NCI-H128 (cell line): ENCODE measurements around the gene SOCS1.

Experiments used
- DNase-seq: peaks from one replicate; lab custom pipeline; 2025; ENCODE audit not compliant: unreplicated experiment; lab: John Stamatoyannopoulos, UW

SOCS1 gene

DNA sequence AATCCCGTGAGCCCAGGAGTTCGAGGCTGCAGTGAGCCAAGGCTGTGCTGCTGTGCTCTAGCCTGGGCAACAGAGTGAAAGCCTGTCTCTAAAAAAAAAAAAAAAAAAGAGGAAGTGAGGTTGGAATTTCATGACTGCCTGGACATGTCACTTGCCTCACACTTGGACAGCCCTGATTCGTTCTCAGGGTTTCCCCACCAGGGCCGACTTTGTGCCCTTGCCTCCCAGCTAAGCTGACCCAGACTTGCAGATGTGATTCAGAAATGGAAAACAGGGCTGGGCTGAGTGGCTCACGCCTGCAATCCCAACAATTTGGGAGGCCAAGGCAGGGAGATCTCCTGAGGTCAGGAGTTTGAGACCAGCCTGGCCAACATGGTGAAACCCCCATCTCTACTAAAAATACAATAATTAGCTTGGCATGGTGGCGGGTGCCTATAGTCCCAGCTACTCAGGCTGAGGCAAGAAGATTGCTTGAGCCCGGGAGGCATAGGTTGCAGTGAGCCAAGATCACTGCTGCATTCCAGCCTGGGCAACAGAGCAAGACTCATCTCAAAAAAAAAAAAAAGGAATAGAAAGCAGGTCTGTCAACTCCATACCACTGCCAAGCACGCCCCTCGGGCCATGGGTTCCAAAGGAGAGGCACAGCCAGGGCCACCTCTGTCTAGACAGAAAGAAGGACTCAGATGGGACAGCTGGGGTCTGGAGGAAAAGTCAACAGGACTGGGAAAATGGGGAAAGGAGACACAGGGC lies 46.9 kb downstream of the SOCS1 start:
- no peak for DNase-seq

DNA sequence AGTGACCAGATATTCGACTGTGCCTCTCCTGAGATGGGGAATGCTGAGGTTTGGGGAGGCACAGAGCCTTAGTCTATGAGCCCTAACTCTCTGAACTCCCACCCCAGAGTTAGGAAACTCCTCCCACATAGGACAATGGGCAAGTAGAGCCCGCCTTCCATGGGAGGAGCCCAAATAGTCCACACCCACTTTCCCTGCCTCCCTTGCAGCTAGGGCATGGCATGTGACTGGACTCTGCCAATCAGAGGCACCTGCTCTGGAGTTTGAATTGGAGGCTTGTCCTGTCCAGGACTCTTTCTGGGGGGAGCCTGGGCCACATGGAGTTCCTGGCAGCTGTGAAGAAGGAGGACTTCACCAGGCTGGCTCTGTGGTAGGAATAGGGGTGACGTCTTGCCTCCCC lies 48.4 kb downstream of the SOCS1 start:
- no peak for DNase-seq

DNA sequence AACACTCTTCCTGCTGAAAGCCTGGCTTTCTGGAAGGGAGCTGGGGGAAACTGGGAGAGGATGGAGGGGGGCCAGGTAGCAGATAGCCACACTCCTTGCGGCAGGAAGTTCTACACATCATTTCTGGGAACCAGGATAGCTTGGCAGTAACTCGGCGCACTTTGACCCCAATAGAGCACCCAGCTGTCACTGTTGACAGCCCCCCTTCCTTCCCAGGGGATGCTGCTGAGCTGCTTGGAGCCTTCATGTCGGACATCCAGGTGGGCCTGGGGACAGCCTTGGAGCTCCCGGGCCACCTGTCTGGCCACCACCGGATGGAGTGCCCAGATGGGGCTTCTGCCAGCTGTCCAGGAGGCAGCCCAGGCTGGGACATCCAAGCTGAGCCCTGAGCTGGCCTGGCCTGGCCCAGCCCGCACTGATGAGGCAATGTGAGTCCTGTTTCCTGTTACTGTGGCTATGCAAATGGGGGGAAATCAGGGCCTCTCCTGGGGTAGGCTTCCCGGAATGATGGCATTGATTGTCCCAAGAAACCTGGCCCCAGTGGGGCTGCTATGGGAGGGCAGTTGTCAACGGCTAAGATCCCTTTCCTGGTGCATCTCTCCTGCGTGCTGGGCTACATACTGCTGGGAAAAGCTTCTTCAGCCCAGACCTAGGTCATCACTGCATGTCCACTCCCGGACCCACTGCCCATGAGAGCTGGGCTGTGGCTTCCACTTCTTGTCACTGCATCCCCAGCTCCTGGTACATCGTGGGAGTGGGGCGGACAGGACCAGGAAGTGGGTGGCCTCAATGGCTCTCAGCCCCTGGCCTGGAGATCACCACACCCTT lies 50.0 kb downstream of the SOCS1 start:
- DNase-seq: no peak

DNA sequence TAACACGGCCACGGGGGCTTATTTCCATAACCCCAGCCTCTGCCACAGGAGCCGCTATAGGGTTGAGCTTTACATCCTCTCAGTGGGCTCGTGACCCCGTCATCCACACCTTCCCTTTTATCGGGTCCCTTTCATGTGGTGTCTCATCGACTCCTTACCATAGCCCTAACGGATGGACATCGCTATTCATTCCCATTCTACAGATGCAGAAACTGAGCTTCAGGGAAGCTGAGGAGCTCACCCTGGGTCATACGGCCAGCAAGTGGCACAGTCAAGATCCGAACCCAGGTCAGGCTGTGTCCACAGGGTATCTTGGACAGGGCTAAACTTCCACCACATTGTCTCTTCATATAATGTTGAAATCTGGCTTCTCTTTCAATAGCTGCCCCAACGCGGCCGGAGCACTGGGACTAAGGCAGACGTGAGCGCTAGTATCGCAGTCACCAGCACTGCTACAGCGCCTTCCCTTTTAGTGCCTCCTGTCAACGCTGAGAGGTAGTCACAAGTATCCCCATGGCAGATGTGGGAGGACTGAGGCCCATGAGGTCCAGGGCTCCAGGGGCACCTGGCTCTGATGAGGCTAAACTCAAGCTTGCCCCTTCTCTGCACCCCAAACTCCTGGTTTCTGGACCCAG lies 50.8 kb downstream of the SOCS1 start:
- no peak for DNase-seq

DNA sequence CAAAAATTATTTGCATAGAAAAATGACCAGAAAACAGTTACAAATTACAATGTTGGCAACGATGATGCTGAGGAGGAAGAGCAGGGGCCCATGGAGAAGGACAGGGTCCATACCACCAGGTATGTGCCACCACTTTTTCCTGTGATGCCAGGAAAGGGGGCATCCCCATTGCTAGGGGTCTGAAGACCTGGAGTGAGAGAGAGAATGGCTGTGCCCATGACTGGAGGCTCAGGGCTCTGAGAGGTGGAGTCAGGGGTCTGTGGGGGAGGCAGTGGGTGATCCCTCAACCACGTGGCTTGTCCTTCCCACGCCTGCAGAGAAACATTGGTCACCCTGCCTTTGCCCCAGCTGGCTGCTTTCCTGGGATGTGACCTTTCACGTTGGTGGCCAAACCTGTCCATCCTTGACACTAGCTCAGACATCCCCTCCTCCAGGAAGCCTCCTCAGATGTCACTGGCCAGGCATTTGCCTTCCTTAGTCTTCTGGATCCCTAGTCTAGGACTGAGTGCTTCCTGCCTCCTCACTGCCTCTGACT lies 51.4 kb downstream of the SOCS1 start:
- DNase-seq: no peak
